Right cardiac atrium (tissue), 5 donors: Measurements from ENCODE around the gene PDRG1. TPM values are rescaled to one million over a fixed set of nuclear protein-coding genes. Genes with fewer than 3 reads are reported as not detected.
"Not testable (repeated sequence)": the region's sequence is repeated elsewhere in the genome, so short reads cannot be mapped to it uniquely, and the experiment has no call there.

Experiments
- ATAC-seq, 2 donors: fragments of 200-7000 bp; cut with Tn5 transposase; one replicate each; pipeline versions ENCODE4 v1.8.0 to v1.9.1; 2020; ENCODE audit warnings: moderate library complexity in 2 of 2, mild to moderate bottlenecking in 1 of 2
- DNase-seq, 3 donors: peaks; one replicate each; pipeline ENCODE4 v3.0.0-alpha.2; 2020
- H3K27ac ChIP-seq: one replicate; pipeline ENCODE4 v1.5.1; 2013; ENCODE audit warnings: mild to moderate bottlenecking, low read length, control low read depth, moderate library complexity
- H3K27me3 ChIP-seq: one replicate; pipeline ENCODE4 v1.6.1; 2013; ENCODE audit not compliant: control insufficient read depth, insufficient read depth
- H3K4me1 ChIP-seq: one replicate; pipeline ENCODE4 v1.6.1; 2013; ENCODE audit warnings: low read length; ENCODE audit not compliant: control insufficient read depth, insufficient read depth
- H3K4me3 ChIP-seq: one replicate; pipeline ENCODE4 v1.5.1; 2013; ENCODE audit warnings: low read length, control low read depth
- H3K9me3 ChIP-seq: one replicate; pipeline ENCODE4 v1.6.1; 2013; ENCODE audit warnings: low read length; ENCODE audit not compliant: control insufficient read depth
- WGBS: extraction: QIAGEN DNeasy Blood & Tissue Kit; methylation state at CpG from one replicate; pipeline ENCODE4 v1.1.7; 2013; 5-methylcytosine and 5-hydroxymethylcytosine counted together
- intact Hi-C, 4 donors: fragments of 100-400 bp; cut with DNase I; formaldehyde crosslinking; loops; one replicate each; pipeline versions ENCODE4 v1.11.0 to v1.14.0; 2022 to 2023
- polyA plus RNA-seq: library from polyadenylated mRNA; stranded (reverse); fragments of 200-250 nt; gene quantifications from one replicate; pipeline ENCODE4 v1.2.3, GENCODE V29; 2013
- total RNA-seq, 4 donors: library from RNA; stranded (reverse); fragmentation: NEBNext Ultra II Directional; extraction: Animal tissue kit (Norgen Biotek cat#: 25700); gene quantifications; one replicate each; pipeline ENCODE4 v1.2.1, GENCODE V29; 2021
- donor health status: healthy with polysubstance abuse.
- donor health status: DM: no; HTN: yes; CAD: no.
- donor health status: DM: no; HTN: no; CAD: no.
- donor health status: DM: no; HTN: yes; CAD: no; lungs with severe emphysema.
- donor health status: DM: yes; HTN: yes; CAD: no.

The PDRG1 gene
- total and polyA plus RNA-seq, 5 donors: 7.4 to 11.9 (median 8.8) TPM

GRCh38 chr20:31917962-31918412 lies 33.9 kb downstream of the PDRG1 start:
- DNase-seq, H3K27me3 ChIP-seq, H3K9me3 ChIP-seq, H3K4me1 ChIP-seq, ATAC-seq, H3K27ac ChIP-seq, H3K4me3 ChIP-seq: not testable (repeated sequence)
- intact Hi-C loops: loop anchor here in 1 of 4 donors (10.0 kb wide), 1 partner anchor 273 kb away; no protein-coding TSS in a partner anchor
- 7% methylated on average over 7 of the region's 7 CpGs for WGBS

GRCh38 chr20:31916708-31917107 lies 35.1 kb downstream of the PDRG1 start:
- Histone ChIP-seq H3K27me3 (no peaks in the 10 kb centered on the region), H3K9me3 (no peaks in the 10 kb centered on the region), H3K4me3 (no peak overlapping the region), H3K4me1 (no peaks in the 10 kb centered on the region), H3K27ac (no peak overlapping the region)
- DNase-seq (no peak), ATAC-seq (no peak)
- WGBS: 95% methylated on average over 4 of the region's 4 CpGs
- intact Hi-C loops: loop anchor here in 1 of 4 donors (10.0 kb wide), 1 partner anchor 272 kb away; no protein-coding TSS in a partner anchor

- H3K9me3 ChIP-seq: no peaks in the 10 kb centered on the region
- H3K27ac ChIP-seq: no peak overlapping the region
- ATAC-seq (no peak), DNase-seq (no peak)
- no peak overlapping the region for H3K4me3 ChIP-seq
- H3K27me3 ChIP-seq: no peaks in the 10 kb centered on the region
- 87% methylated on average over 7 of the region's 7 CpGs for WGBS
- intact Hi-C loops: loop anchor here in 1 of 4 donors (10.0 kb wide), 1 partner anchor 271 kb away; no protein-coding TSS in a partner anchor
- H3K4me1 ChIP-seq: no peaks in the 10 kb centered on the region
Observed at GRCh38 chr20:31915491-31916280, 36.2 kb downstream of the PDRG1 start.

- Histone ChIP-seq H3K9me3 (no peaks in the 10 kb centered on the region), H3K4me1 (no peaks in the 10 kb centered on the region), H3K4me3 (no peak overlapping the region), H3K27me3 (no peaks in the 10 kb centered on the region), H3K27ac (no peak overlapping the region)
- 78% methylated on average over 5 of the region's 5 CpGs for WGBS
- intact Hi-C loops: loop anchor here in 1 of 4 donors (10.0 kb wide), 1 partner anchor 269 kb away; no protein-coding TSS in a partner anchor
- ATAC-seq: no peak
- no peak for DNase-seq
Observed at GRCh38 chr20:31914170-31914569, 37.7 kb downstream of the PDRG1 start.

GRCh38 chr20:31913431-31914157 lies 38.3 kb downstream of the PDRG1 start:
- 75% methylated on average over 15 of the region's 15 CpGs for WGBS
- Histone ChIP-seq H3K27ac (no peak overlapping the region), H3K27me3 (no peaks in the 10 kb centered on the region), H3K9me3 (no peaks in the 10 kb centered on the region), H3K4me1 (no peaks in the 10 kb centered on the region), H3K4me3 (no peak overlapping the region)
- DNase-seq (no peak), ATAC-seq (no peak)
- intact Hi-C loops: loop anchor here in 1 of 4 donors (10.0 kb wide), 1 partner anchor 269 kb away; no protein-coding TSS in a partner anchor

GRCh38 chr20:31910071-31910803 lies 41.6 kb downstream of the PDRG1 start:
- intact Hi-C loops: loop anchor here in 1 of 4 donors (10.0 kb wide), 1 partner anchor 265 kb away; no protein-coding TSS in a partner anchor
- Histone ChIP-seq H3K27ac (no peak overlapping the region), H3K4me3 (no peak overlapping the region), H3K27me3 (no peaks in the 10 kb centered on the region), H3K9me3 (no peaks in the 10 kb centered on the region), H3K4me1 (no peaks in the 10 kb centered on the region)
- 86% methylated on average over 4 of the region's 4 CpGs for WGBS
- no peak for ATAC-seq
- DNase-seq: no peak

GRCh38 chr20:31909253-31910070 lies 42.4 kb downstream of the PDRG1 start:
- DNase-seq (no peak), ATAC-seq (no peak)
- no peak overlapping the region for H3K4me3 ChIP-seq
- no peak overlapping the region for H3K27ac ChIP-seq
- WGBS: 91% methylated on average over 17 of the region's 17 CpGs
- no peaks in the 10 kb centered on the region for H3K27me3 ChIP-seq
- intact Hi-C loops: loop anchor here in 1 of 4 donors (10.0 kb wide), 1 partner anchor 265 kb away; no protein-coding TSS in a partner anchor
- H3K9me3 ChIP-seq: no peaks in the 10 kb centered on the region
- no peaks in the 10 kb centered on the region for H3K4me1 ChIP-seq

GRCh38 chr20:31908424-31908823 lies 43.4 kb downstream of the PDRG1 start:
- DNase-seq (no peak), ATAC-seq (no peak)
- Histone ChIP-seq H3K4me1 (no peaks in the 10 kb centered on the region), H3K4me3 (no peak overlapping the region), H3K27me3 (no peaks in the 10 kb centered on the region), H3K27ac (no peak overlapping the region), H3K9me3 (no peaks in the 10 kb centered on the region)
- 83% methylated on average over 11 of the region's 11 CpGs for WGBS
- intact Hi-C loops: no loop called here

GRCh38 chr20:31908016-31908415 lies 43.8 kb downstream of the PDRG1 start:
- WGBS: 52% methylated on average over 5 of the region's 5 CpGs
- Histone ChIP-seq H3K27ac (no peak overlapping the region), H3K27me3 (no peaks in the 10 kb centered on the region), H3K4me1 (no peaks in the 10 kb centered on the region), H3K9me3 (no peaks in the 10 kb centered on the region), H3K4me3 (no peak overlapping the region)
- intact Hi-C loops: no loop called here
- no peak for DNase-seq
- no peak for ATAC-seq

GRCh38 chr20:31907046-31907445 lies 44.8 kb downstream of the PDRG1 start:
- 95% methylated on average over 5 of the region's 5 CpGs for WGBS
- Histone ChIP-seq H3K27me3 (no peaks in the 10 kb centered on the region), H3K4me1 (no peaks in the 10 kb centered on the region), H3K27ac (no peak overlapping the region), H3K9me3 (no peaks in the 10 kb centered on the region), H3K4me3 (no peak overlapping the region)
- intact Hi-C loops: no loop called here
- DNase-seq: no peak
- no peak for ATAC-seq
